Left forelimb (tissue), 1 donor: Measurements from ENCODE around the gene ENAH.

Experiments
- DNase-seq: peaks from one replicate; pipeline ENCODE4 v3.0.0-alpha.2; 2018; ENCODE audit warnings: low spot score

ENAH gene

GRCh38 chr1:225453797-225454648 lies 198.9 kb downstream of the ENAH start:
- DNase-seq: peak; percentile 44

DNA sequence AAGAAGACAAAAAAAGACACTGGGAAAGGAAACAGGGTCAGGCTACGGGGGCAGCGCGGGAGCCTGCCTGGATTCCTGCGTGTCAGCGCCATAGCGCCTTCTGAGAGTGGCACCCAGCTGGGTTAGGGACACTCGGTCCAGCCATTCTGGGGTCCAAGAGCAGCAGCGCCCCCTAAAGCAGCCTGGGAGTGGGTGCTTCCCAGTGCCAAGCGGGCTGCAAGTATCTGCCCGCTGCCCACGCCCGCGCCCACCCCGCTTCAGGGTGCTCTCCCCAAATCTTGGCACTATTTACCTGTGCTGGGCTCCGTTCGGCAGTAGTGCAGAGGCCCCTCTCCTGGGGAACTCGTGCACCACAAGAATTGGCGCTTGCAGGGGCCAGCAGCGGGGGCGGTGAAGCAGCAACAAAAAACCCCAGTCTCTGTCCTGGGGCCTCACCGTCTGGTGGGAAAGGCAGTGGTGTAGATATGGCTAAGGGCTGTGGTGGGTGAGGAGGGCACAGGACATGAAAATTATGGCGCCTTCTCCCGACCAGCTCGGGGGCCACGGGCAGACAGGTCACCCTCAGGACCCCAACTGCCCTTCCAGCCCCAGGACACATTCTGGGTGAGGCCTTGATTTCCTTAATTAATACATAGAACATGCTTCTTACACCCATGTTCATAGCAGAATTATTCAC lies 200.9 kb downstream of the ENAH start:
- DNase-seq: peak; percentile 56

GRCh38 chr1:225451340-225451739 lies 201.6 kb downstream of the ENAH start:
- DNase-seq: no peak

DNA sequence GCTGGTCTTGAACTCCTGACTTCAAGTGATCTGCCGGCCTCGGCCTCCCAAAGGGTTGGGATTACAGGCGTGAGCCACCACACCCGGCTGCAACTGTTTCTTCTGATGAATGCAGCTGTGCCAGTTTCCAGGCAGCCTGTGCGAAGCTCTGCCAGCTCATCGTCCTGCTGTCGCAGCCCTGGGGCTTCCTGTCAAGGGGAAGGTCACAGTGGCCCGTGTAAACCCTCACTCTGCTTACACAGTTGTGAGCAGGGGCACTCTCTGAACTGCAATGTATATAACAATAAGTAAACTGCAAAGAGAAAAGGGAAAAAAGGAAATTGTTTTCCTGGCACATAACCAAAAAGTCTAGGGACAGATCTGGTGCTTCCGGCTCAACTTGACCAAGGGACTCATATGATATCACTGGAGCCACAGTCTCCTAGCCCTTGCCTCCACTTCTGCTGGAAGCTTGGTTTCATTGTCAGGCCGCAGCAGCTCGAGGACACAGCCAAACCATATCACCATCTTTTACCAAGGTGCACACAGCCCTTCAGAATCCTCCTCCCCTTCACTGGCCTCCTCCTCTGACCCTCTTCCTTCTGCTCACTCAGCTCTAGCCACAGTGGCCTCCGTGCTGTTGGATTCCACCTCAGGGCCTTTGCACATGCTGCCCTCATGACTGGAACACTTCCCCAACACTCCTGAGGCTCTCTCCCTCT lies 202.3 kb downstream of the ENAH start:
- DNase-seq: peak; percentile 48

DNA sequence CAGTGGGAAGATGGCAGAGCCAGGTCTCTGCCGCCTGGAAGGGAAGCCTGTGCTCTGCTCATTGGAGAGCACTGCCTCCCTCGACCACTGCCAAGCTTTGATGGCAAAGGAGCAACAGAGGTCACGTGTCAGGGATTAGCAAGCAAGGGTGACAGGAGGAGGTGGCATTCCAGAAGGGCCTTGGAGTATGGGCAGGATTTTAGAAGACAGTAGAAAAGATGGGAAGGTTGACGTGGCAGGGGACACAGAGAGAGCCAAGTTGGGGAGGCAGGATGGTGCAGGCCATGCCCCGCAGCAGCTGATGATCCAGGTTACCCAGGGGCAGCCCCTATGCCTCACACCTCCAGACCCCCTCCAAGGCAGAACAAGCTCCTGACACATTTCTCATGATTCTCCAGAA lies 203.1 kb downstream of the ENAH start:
- DNase-seq: peak; percentile 42

- no peak for DNase-seq
These were observed 203.7 kb downstream of the ENAH start for GRCh38 chr1:225449261-225449660.

DNA sequence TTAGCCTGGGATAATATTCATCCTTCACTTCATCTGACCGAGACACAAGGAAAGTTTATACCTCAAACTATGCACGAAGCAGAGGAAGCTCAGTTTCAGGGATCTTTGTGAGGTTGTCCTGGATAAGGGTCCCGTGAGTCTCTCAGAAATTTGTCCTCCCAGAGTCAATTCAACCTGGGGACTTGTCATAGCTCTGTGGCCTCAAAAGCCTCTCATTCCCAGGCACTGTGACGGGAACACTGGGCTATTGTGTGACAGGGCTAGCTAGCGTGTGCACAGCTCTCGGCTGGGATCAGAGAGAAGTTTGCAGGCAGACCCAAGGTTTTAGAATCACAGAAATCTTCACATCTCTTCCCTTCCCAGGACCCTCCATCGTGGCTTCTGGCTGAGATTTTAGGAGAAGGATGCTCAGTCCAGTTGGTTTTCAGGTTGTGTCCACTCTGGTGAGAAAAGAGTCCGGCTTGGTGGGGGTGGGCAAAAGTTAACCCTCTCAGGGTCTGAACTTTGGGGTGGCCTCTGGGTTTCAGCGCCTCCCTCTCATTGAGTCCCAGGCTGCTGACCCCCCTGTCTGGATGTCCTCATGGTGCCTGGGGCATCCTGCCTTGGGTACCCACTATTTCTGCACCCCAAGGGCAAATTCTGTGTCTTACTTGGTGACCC lies 204.6 kb downstream of the ENAH start:
- DNase-seq: no peak

DNA sequence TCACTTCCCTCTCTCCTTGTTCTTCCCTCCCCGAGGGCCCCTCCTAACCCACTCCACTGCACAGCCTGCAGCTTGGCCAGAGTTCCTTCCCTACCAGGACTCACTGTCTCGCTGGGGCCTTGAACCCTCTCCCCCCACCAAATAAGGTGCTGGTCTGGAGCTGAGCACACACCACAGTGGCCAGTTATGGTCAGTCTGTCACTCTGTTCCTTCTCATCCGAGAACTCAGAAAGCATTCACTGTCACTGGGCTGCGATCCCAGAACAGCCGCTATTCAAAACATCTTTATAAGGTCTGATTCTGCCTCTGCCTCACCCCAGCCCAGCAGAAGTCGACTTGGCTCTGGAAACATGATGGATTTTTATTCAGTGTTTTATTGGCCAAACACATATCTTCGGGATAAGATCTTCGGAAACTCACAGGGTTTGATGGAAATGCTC lies 205.3 kb downstream of the ENAH start:
- DNase-seq: no peak

DNA sequence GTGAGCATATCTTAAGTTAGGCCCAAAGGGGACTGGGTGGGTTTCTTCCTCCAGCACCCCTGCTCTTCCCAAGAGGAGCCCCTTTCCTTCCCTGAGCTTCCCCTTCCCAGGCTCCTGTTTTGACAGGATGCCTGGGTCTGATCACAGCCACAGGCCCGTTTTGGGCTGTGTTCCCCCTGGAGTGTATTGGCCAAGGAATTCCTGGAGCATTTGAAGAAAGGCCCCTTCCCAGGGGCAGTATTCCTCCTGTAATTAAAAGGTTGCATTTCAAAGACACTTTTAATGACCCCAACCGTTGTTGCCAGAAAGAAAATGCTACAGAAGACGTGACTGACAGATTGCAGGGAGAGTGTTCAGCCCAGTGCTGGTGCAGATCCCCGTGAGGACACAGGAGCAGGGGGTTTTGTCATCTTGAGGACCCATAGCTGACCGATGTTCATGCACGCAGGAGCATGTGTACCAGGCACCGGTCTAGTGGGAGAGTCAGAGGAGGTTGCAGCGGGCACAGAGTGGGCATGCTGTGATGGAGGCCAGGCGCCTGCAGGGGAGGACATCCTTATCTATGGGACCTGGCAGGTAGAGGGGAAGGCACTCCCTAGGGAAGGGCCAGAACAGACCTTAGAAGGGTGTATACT lies 205.8 kb downstream of the ENAH start:
- no peak for DNase-seq

DNA sequence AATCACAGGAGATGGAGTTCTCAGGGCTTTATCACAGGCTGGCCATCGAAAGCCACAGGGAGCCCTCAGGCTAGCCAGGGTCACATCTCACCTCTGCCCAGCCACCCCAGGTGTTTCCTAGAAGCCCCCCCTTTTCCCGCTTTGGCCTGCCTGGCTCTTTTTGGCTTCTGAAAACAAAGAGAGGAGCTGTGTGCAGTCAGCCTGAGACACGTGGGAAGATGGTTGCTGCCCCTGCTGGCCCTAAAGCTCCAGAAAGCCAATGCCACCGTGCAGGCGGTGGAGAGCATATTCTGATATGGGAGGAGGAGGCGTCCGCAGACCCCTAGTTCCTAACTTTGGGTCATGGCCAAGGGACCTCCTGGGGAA lies 206.3 kb downstream of the ENAH start:
- DNase-seq: no peak

- DNase-seq: no peak
These were observed 207.0 kb downstream of the ENAH start for GRCh38 chr1:225445639-225446594.

DNA sequence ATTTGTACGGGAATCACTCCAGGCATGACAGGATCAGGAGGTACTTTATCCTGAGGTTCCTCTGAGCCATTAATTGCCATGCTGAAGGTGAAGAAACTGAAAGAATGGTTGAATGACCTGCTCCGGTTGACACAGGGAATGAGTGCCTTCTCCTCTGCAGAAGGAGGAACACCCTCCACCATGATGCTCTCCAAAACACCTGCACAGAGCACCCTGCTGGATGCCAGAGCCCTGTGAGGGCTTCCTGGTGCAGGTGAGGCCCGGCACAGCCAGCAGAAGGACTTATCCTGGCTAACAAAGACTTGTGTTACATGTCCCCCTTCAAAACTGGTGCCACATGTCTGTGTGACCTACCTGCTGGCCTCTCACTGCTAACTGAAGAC lies 210.8 kb downstream of the ENAH start:
- no peak for DNase-seq

- no peak for DNase-seq
These were observed 211.4 kb downstream of the ENAH start for GRCh38 chr1:225441314-225442122.

DNA sequence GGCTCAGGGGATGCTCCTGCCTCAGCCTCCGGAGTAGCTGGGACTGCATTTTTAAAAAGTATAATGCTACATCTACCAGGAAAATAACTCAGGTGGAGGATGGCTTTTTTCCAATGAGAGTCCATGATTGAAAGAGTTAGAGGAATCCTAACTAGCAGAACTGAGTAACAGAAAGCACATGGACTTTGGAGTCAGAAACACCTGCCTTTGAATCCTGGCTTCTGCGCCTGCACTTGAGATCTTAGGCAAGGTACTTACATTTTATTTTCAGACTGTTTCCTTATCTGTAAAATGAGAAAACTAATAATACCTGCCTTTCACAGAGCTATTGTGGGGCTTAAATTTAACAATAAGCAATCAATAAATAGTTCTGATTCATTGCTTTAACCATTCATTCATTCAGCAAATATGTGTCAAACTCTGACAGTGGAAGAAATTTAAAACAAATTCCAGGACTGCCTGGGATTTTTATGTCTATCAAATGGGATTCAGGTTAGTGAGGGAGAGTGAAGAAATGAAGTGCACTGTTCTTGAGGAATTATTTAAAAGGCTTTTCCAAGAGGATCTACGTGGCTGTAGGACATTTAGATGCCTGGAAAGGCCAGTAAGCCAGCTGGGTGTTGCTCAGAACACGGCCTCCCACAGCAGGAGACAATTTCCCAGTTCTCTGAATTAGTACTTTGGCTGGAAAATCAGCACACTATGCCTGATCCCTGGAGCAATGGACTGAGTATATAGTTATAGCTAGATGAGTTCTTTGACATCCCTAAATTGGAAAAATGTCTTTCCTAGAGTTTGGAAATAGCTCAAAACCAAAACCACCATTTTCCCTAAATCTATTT lies 212.3 kb downstream of the ENAH start:
- DNase-seq: no peak

- DNase-seq: no peak
These were observed 215.0 kb downstream of the ENAH start for GRCh38 chr1:225437710-225438437.
